H1 (cell line): ENCODE data around the gene SLC22A23. TPM values are rescaled to one million over a fixed set of nuclear protein-coding genes. Genes with fewer than 3 reads are reported as not detected.

Experiments
- GTF2F1 ChIP-seq: IDR thresholded peaks from 2 replicates; pipeline ENCODE4 v1.6.1; 2012; ENCODE audit warnings: low read depth, low read length, improper control_type of control experiment, borderline replicate concordance
- MAFK ChIP-seq: IDR thresholded peaks from 2 replicates; pipeline ENCODE4 v1.6.1; 2012; ENCODE audit warnings: low read depth, mild to moderate bottlenecking, improper control_type of control experiment, low read length
- polyA plus RNA-seq, 7 experiments: library from polyadenylated mRNA; depleted of rRNA in 3 of 7; stranded (reverse) in 5 of 7; unstranded in 2 of 7; fragments of >200 nt in 5 of 7; fragments of 200-250 nt in 2 of 7; gene quantifications; 1 replicate in 5 of 7; 2 replicates in 1 of 7; 4 replicates in 1 of 7; pipeline versions ENCODE4 v1.2.1 to v1.2.3, GENCODE V29; 2011 to 2013; ENCODE audit warnings: missing spikeins in 2 of 7, mixed read lengths in 2 of 7
- total RNA-seq: library from RNA; stranded (reverse); fragmentation: NEBNext Ultra II Directional; extraction: Animal tissue kit (Norgen Biotek cat#: 25700); gene quantifications from 2 replicates; pipeline ENCODE4 v1.2.1, GENCODE V29; 2021
- TF ChIP-seq, protein P1 (sequence below): IDR thresholded peaks from 2 replicates; pipeline ENCODE4 v1.6.1; 2012; ENCODE audit warnings: low read length, inconsistent platforms

Gene SLC22A23
- total and polyA plus RNA-seq, 2 of the 8 experiments (the other 6 are each of a cell fraction or from before 2014, with no cell fraction given) = 9.9 to 38.4 TPM

DNA sequence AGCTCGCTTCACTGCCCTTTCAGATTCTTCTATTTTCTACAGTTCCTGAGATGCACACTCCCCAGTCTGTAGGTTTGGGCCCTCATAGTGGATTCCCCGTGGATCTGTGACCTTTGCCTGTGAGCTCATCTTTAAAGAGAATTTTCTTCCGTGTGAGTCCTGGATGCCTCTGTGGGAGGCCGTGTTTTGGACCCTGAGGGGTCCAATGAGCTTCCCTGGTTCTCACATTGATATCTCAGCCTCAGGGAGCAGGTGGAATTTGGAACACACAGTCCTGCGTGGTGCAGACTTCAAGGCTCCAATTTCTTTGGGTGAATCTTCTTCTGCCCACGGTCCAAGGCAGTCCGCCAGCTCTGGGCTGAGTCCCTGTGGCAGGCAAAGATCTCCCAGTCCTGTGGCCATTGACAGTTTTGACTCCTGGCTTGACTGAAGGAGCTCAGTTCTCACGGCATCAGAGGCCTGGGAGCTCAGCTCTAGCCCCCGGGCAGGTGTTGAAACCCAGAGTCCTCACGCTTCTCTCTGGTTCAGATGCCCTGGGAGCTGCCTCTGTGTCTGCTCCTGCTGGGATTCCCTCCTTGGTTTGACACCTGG, 137.1 kb downstream of the SLC22A23 start (continued):
- TF ChIP-seq, protein P1, sequence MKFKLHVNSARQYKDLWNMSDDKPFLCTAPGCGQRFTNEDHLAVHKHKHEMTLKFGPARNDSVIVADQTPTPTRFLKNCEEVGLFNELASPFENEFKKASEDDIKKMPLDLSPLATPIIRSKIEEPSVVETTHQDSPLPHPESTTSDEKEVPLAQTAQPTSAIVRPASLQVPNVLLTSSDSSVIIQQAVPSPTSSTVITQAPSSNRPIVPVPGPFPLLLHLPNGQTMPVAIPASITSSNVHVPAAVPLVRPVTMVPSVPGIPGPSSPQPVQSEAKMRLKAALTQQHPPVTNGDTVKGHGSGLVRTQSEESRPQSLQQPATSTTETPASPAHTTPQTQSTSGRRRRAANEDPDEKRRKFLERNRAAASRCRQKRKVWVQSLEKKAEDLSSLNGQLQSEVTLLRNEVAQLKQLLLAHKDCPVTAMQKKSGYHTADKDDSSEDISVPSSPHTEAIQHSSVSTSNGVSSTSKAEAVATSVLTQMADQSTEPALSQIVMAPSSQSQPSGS = no peak
- TF ChIP-seq GTF2F1 (no peak), MAFK (no peak)
